HepG2 (cell line): ENCODE data around the gene GGA3. TPM values are rescaled to one million over a fixed set of nuclear protein-coding genes. Genes with fewer than 3 reads are reported as not detected.

Experiments used
- ATF7 ChIP-seq, 2 experiments: fragments of 450-650 bp in 1 of 2; sonication (generic) in 1 of 2; formaldehyde crosslinking in 1 of 2; IDR thresholded peaks; 2 replicates each; pipeline versions ENCODE4 v1.4.0 to v1.6.1; 2016 to 2020; ENCODE audit warnings: antibody characterized with exemption in 1 of 2, mild to moderate bottlenecking in 1 of 2, missing genetic modification reagents in 1 of 2
- FOSL2 ChIP-seq: sonication (generic); formaldehyde crosslinking; IDR thresholded peaks from 2 replicates; pipeline ENCODE4 v1.4.0; 2020; ENCODE audit warnings: missing genetic modification reagents
- FOXK1 ChIP-seq: sonication (generic); formaldehyde crosslinking; IDR thresholded peaks from 2 replicates; pipeline ENCODE4 v1.4.0; 2020; ENCODE audit warnings: low read depth, missing genetic modification reagents, borderline replicate concordance
- HHEX ChIP-seq: IDR thresholded peaks from 2 replicates; pipeline ENCODE4 v1.6.1; 2016; ENCODE audit warnings: control low read depth
- PAWR ChIP-seq: sonication (generic); formaldehyde crosslinking; IDR thresholded peaks from 2 replicates; pipeline ENCODE4 v1.4.0; 2020; ENCODE audit warnings: missing genetic modification reagents, mild to moderate bottlenecking, borderline replicate concordance
- PTBP1 ChIP-seq: fragments of 200-400 bp; formaldehyde crosslinking; IDR thresholded peaks from 2 replicates; pipeline ENCODE4 v1.6.1; 2018; ENCODE audit warnings: low read length, low read depth; ENCODE audit not compliant: poor library complexity, severe bottlenecking
- SMARCE1 ChIP-seq: fragments of 450-650 bp; IDR thresholded peaks from 2 replicates; pipeline ENCODE4 v1.6.1; 2017; ENCODE audit warnings: borderline replicate concordance
- SMYD3 ChIP-seq: sonication (generic); formaldehyde crosslinking; IDR thresholded peaks from 2 replicates; pipeline ENCODE4 v1.8.1; 2023; ENCODE audit warnings: mild to moderate bottlenecking, missing genetic modification reagents
- TBX2 ChIP-seq: sonication (generic); formaldehyde crosslinking; IDR thresholded peaks from 2 replicates; pipeline ENCODE4 v1.5.0; 2020; ENCODE audit warnings: missing genetic modification reagents, mild to moderate bottlenecking, borderline replicate concordance
- ZKSCAN8 ChIP-seq: IDR thresholded peaks from 2 replicates; pipeline ENCODE4 v1.6.1; 2016; ENCODE audit warnings: borderline replicate concordance, missing genetic modification reagents, missing compliant biosample characterization
- ZNF205 ChIP-seq: IDR thresholded peaks from 2 replicates; pipeline ENCODE4 v1.6.1; 2018; ENCODE audit warnings: missing biosample characterization, missing genetic modification reagents
- ZNF260 ChIP-seq: sonication (generic); formaldehyde crosslinking; IDR thresholded peaks from 2 replicates; pipeline ENCODE4 v1.4.0; 2020; ENCODE audit warnings: missing genetic modification reagents, low read depth, mild to moderate bottlenecking, borderline replicate concordance
- ZNF816 ChIP-seq: sonication (generic); formaldehyde crosslinking; IDR thresholded peaks from 2 replicates; pipeline ENCODE4 v1.8.0; 2022; ENCODE audit warnings: missing genetic modification reagents, mild to moderate bottlenecking, borderline replicate concordance
- ZSCAN30 ChIP-seq: sonication (generic); formaldehyde crosslinking; IDR thresholded peaks from 2 replicates; pipeline ENCODE4 v1.5.0; 2020; ENCODE audit warnings: mild to moderate bottlenecking, missing genetic modification reagents
- polyA plus RNA-seq, 8 experiments: library from polyadenylated mRNA; depleted of rRNA in 3 of 8; stranded (reverse) in 7 of 8; unstranded in 1 of 8; fragments of >200 nt; fragmentation: Illumina TruSeq in 4 of 8; extraction: Trizol in 4 of 8; gene quantifications; 2 replicates each; pipeline versions ENCODE4 v1.2.1 to v1.2.3, GENCODE V29; 2011 to 2016; ENCODE audit warnings: low read depth in 4 of 8, missing spikeins in 1 of 8, mixed read lengths in 1 of 8; ENCODE audit not compliant: insufficient read depth in 1 of 8
- total RNA-seq, 5 experiments: library from RNA; depleted of rRNA; stranded (reverse); fragments of >200 nt; fragmentation: Illumina TruSeq; extraction: Trizol; gene quantifications; 2 replicates each; pipeline ENCODE4 v1.2.3, GENCODE V29; 2016; ENCODE audit warnings: low read depth in 1 of 5
- TF ChIP-seq, protein P1 (sequence below): sonication (generic); formaldehyde crosslinking; IDR thresholded peaks from 2 replicates; pipeline ENCODE4 v1.4.0; 2020; ENCODE audit warnings: missing genetic modification reagents
- TF ChIP-seq, protein P2 (sequence below): sonication (generic); formaldehyde crosslinking; IDR thresholded peaks from 2 replicates; pipeline ENCODE4 v1.8.0; 2022; ENCODE audit warnings: missing genetic modification reagents, mild to moderate bottlenecking, inconsistent platforms, borderline replicate concordance
- TF ChIP-seq, protein P3 (sequence below): sonication (generic); formaldehyde crosslinking; IDR thresholded peaks from 2 replicates; pipeline ENCODE4 v1.4.0; 2020; ENCODE audit warnings: missing genetic modification reagents, borderline replicate concordance
- TF ChIP-seq, protein P4 (sequence below): IDR thresholded peaks from 2 replicates; pipeline ENCODE4 v1.4.0; 2020; ENCODE audit warnings: mild to moderate bottlenecking, missing genetic modification reagents

Gene GGA3
- total and polyA plus RNA-seq, 2 of the 13 experiments (the other 11 are each of a cell fraction or from before 2014, with no cell fraction given): 28.4 to 43.7 TPM

DNA sequence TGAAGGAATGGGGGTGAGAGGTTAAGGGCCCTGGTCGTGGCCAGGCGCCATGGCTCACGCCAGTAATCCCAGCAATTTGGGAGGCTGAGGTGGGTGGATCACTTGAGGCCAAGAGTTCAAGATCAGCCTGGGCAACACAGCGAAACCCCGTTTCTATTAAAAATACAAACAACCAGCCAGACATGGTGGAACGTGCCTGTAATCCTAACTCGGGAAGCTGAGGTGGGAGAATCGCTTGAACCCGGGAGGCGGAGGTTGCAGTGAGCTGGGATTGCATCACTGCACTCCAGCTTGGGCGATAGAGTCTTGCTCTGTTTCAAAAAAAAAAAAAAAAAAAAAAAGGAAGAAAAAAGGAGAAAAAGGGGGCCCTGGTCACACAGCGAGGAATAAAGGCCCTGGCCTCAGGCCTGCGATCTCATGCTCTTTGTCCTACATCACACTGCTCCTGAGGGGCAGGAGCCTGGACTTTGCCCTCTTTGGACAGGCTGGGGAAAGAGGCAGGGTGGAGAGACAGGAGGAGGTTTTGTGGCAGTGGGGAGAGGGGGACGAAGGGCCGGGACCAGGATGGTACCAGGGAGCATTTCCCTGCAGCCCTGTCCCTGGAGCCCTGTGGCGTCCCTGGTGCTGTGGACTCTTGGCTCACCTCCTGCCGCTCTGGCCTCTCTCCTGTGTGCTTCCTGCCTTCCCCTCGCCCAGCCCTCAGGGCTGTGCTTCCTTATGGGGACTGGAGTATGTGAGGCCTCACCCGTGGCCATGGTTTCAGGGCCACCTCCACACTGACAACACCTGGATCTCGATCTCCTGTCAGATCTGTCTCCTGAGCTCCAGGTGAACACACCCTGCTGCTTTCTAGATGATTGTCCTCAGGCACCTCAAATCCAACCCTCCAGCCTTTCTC is 47.6 kb upstream of the GGA3 start (continued):
- peak; percentile 65; the same call in 1 of the 2 replicates for TF ChIP-seq ZSCAN30
- peak; percentile 90; the same call in 1 of the 2 replicates for TF ChIP-seq PAWR (CRISPR knock-in tag)
- TF ChIP-seq HHEX (CRISPR knock-in tag): no peak
- 0 out of 2 replicates have a peak, but pooled peaks have one; percentile 14 for TF ChIP-seq ZNF260 (CRISPR knock-in tag)
- no peak for TF ChIP-seq PTBP1
- TF ChIP-seq, protein P1, sequence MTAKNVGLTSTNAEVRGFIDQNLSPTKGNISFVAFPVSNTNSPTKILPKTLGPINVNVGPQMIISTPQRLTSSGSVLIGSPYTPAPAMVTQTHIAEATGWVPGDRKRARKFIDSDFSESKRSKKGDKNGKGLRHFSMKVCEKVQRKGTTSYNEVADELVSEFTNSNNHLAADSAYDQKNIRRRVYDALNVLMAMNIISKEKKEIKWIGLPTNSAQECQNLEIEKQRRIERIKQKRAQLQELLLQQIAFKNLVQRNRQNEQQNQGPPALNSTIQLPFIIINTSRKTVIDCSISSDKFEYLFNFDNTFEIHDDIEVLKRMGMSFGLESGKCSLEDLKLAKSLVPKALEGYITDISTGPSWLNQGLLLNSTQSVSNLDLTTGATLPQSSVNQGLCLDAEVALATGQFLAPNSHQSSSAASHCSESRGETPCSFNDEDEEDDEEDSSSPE (CRISPR knock-in tag): peak; percentile 41; the same call in 1 of the 2 replicates
- TF ChIP-seq ZKSCAN8: peak; percentile 86; the same call in 1 of the 2 replicates
- TF ChIP-seq, protein P2, sequence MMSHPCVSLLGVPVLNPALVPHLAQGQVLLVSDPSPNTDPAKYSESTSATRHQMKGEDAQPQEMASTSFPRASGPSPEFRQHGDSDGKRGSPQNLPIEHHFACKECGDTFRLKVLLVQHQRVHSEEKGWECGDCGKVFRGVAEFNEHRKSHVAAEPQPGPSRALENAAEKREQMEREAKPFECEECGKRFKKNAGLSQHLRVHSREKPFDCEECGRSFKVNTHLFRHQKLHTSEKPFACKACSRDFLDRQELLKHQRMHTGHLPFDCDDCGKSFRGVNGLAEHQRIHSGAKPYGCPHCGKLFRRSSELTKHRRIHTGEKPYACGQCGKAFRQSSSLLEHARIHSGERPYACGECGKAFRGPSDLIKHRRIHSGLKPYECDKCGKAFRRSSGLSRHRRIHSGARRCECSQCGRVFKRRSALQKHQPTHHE (CRISPR knock-in tag): 0 out of 2 replicates have a peak, but pooled peaks have one; percentile 16
- TF ChIP-seq ZNF205: peak; percentile 54
- peak; percentile 76; the same call in 1 of the 2 replicates for TF ChIP-seq SMYD3 (CRISPR knock-in tag)
- TF ChIP-seq, protein P3, sequence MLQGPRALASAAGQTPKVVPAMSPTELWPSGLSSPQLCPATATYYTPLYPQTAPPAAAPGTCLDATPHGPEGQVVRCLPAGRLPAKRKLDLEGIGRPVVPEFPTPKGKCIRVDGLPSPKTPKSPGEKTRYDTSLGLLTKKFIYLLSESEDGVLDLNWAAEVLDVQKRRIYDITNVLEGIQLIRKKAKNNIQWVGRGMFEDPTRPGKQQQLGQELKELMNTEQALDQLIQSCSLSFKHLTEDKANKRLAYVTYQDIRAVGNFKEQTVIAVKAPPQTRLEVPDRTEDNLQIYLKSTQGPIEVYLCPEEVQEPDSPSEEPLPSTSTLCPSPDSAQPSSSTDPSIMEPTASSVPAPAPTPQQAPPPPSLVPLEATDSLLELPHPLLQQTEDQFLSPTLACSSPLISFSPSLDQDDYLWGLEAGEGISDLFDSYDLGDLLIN: no peak
- TF ChIP-seq, protein P4, sequence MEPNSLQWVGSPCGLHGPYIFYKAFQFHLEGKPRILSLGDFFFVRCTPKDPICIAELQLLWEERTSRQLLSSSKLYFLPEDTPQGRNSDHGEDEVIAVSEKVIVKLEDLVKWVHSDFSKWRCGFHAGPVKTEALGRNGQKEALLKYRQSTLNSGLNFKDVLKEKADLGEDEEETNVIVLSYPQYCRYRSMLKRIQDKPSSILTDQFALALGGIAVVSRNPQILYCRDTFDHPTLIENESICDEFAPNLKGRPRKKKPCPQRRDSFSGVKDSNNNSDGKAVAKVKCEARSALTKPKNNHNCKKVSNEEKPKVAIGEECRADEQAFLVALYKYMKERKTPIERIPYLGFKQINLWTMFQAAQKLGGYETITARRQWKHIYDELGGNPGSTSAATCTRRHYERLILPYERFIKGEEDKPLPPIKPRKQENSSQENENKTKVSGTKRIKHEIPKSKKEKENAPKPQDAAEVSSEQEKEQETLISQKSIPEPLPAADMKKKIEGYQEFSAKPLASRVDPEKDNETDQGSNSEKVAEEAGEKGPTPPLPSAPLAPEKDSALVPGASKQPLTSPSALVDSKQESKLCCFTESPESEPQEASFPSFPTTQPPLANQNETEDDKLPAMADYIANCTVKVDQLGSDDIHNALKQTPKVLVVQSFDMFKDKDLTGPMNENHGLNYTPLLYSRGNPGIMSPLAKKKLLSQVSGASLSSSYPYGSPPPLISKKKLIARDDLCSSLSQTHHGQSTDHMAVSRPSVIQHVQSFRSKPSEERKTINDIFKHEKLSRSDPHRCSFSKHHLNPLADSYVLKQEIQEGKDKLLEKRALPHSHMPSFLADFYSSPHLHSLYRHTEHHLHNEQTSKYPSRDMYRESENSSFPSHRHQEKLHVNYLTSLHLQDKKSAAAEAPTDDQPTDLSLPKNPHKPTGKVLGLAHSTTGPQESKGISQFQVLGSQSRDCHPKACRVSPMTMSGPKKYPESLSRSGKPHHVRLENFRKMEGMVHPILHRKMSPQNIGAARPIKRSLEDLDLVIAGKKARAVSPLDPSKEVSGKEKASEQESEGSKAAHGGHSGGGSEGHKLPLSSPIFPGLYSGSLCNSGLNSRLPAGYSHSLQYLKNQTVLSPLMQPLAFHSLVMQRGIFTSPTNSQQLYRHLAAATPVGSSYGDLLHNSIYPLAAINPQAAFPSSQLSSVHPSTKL: peak; percentile 80
- no peak for TF ChIP-seq FOSL2 (CRISPR knock-in tag)
- TF ChIP-seq FOXK1: peak; percentile 36; the same call in 1 of the 2 replicates
- peak; percentile 83 for TF ChIP-seq TBX2
- TF ChIP-seq SMARCE1: no peak
- TF ChIP-seq ZNF816 (CRISPR knock-in tag): peak; percentile 77; the same call in 1 of the 2 replicates
- 0 out of 2 replicates have a peak, but pooled peaks have one; percentile 16 for TF ChIP-seq ATF7 (IDR thresholded peaks at IDR 0.05)
- peak; percentile 77; the same call in 1 of the 2 replicates for TF ChIP-seq ATF7 (CRISPR knock-in tag; IDR thresholded peaks at IDR 0.05)
